Measurements from ENCODE around the gene MIP.

MIP gene

DNA sequence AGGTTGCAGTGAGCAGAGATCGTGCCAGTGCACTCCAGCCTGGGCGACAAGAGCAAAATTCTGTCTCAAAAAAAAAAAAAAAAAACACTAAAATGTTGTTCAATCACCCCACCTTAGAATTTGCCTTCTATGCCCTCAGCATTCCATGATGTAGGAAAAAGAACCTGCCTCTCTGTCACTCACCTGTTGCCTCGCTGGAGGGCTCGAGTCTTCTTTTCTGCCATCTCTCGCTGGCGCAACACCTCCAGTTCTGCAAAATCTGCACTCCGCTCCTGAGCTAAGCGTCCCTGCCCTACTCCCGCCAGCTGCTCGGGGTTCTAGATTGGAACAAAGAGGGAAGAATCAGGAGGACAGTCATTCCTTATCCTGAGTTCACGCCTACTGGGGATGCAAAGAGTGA, 23.2 kb downstream of the MIP start:
- H3K79me2 ChIP-seq (ENCODE audit: insufficient read depth, low read length): peaks cover 11% of the 10 kb centered on the region; the same call in 1 of the 2 replicates
- H3K27me3 ChIP-seq (ENCODE audit: insufficient read depth, low read length, poor library complexity, severe bottlenecking): no peaks in the 10 kb centered on the region
- TF ChIP-seq, protein P1, sequence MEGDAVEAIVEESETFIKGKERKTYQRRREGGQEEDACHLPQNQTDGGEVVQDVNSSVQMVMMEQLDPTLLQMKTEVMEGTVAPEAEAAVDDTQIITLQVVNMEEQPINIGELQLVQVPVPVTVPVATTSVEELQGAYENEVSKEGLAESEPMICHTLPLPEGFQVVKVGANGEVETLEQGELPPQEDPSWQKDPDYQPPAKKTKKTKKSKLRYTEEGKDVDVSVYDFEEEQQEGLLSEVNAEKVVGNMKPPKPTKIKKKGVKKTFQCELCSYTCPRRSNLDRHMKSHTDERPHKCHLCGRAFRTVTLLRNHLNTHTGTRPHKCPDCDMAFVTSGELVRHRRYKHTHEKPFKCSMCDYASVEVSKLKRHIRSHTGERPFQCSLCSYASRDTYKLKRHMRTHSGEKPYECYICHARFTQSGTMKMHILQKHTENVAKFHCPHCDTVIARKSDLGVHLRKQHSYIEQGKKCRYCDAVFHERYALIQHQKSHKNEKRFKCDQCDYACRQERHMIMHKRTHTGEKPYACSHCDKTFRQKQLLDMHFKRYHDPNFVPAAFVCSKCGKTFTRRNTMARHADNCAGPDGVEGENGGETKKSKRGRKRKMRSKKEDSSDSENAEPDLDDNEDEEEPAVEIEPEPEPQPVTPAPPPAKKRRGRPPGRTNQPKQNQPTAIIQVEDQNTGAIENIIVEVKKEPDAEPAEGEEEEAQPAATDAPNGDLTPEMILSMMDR (conservative IDR thresholded peaks at IDR 0.05; ENCODE audit: low read length): no peak
- TF ChIP-seq EZH2phosphoT487 (IDR thresholded peaks at IDR 0.05; ENCODE audit: borderline replicate concordance): no peak
- H3K4me2 ChIP-seq (ENCODE audit: low read depth, low read length, poor library complexity, severe bottlenecking): no peak overlapping the region
- peaks cover 52% of the 10 kb centered on the region; the same call in 1 of the 2 replicates for H3K36me3 ChIP-seq (ENCODE audit: insufficient read depth, low read length)
- H3K9me3 ChIP-seq (ENCODE audit: insufficient read depth, low read depth, low read length): no peaks in the 10 kb centered on the region
- H3K4me1 ChIP-seq (ENCODE audit: insufficient read depth, low read length, poor library complexity, severe bottlenecking): no peaks in the 10 kb centered on the region
- H3K9me2 ChIP-seq (replicated peaks; ENCODE audit: low read depth, low read length): no peaks in the 10 kb centered on the region
- H3K9ac ChIP-seq (ENCODE audit: low read depth, low read length, poor library complexity, severe bottlenecking): no peak overlapping the region
- no peaks in the 10 kb centered on the region for H4K20me1 ChIP-seq (ENCODE audit: insufficient read depth, low read length, poor library complexity, severe bottlenecking)
- no peak overlapping the region for H2AFZ ChIP-seq (ENCODE audit: low read length)
- H3K4me3 ChIP-seq (ENCODE audit: low read length, poor library complexity, severe bottlenecking): no peak overlapping the region
- H3F3A ChIP-seq (ENCODE audit: low read depth): no peaks in the 10 kb centered on the region

DNA sequence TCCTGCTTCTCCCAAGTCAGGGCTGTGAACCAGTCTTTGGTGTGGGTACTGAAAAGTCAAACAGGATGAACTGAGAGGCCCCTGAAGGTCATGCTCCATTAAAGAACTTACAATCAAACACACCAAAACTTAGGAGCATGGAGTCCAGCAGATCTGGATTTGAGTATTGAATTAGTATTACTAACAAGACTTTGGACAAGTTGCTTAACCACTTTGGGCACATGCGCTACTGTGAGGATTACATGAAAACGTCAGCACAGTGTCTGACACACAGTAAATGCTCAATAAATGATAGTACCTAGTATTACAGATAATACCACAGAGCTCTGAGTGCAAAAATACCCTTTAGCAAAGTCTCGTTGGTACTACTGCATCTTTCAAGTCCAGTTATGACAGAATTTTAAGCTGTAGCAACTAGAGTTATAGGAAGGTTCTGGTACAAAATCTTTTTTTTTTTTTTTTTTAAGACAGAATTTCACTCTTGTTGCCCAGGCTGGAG, 28.5 kb downstream of the MIP start:
- Histone ChIP-seq H3K79me2 (ENCODE audit: insufficient read depth, low read length) (no peaks in the 10 kb centered on the region), H3K9me2 (replicated peaks; ENCODE audit: low read depth, low read length) (no peaks in the 10 kb centered on the region), H3K4me3 (ENCODE audit: low read length, poor library complexity, severe bottlenecking) (no peak overlapping the region), H3K36me3 (ENCODE audit: insufficient read depth, low read length) (peaks cover 68% of the 10 kb centered on the region; the same call in 1 of the 2 replicates), H3K9ac (ENCODE audit: low read depth, low read length, poor library complexity, severe bottlenecking) (no peak overlapping the region), H3K4me2 (ENCODE audit: low read depth, low read length, poor library complexity, severe bottlenecking) (no peak overlapping the region), H3K27me3 (ENCODE audit: insufficient read depth, low read length, poor library complexity, severe bottlenecking) (no peaks in the 10 kb centered on the region), H3K4me1 (ENCODE audit: insufficient read depth, low read length, poor library complexity, severe bottlenecking) (peaks cover 3% of the 10 kb centered on the region), H3F3A (ENCODE audit: low read depth) (no peaks in the 10 kb centered on the region), H3K9me3 (ENCODE audit: insufficient read depth, low read depth, low read length) (no peaks in the 10 kb centered on the region), H2AFZ (ENCODE audit: low read length) (no peak overlapping the region), H4K20me1 (ENCODE audit: insufficient read depth, low read length, poor library complexity, severe bottlenecking) (no peaks in the 10 kb centered on the region)
- no peak for TF ChIP-seq EZH2phosphoT487 (IDR thresholded peaks at IDR 0.05; ENCODE audit: borderline replicate concordance)
- TF ChIP-seq, protein P1 (conservative IDR thresholded peaks at IDR 0.05; ENCODE audit: low read length): no peak

DNA sequence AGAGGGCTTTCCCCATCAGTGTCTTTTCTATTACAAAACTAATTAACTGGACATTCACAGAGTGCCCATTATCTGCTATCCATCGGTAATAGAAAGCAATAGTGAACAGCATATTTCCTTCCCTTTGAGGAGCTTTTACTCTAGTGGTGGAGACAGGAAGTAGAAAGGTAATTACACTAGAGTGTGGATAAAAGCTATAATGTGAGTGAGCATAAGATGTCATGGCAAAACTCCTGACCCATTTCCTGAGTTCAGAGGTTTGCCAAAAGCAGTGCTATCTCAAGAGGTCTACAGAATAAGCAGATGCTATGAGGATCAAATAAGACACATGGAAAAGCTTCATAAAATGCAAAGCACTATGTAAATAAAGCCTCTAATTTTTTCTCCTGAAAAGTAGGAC, 29.3 kb downstream of the MIP start:
- peaks cover 69% of the 10 kb centered on the region for H3K36me3 ChIP-seq (ENCODE audit: insufficient read depth, low read length)

More for the DNA sequence above, 29.3 kb downstream of the MIP start:
- Histone ChIP-seq H2AFZ (ENCODE audit: low read length) (no peak overlapping the region), H3F3A (ENCODE audit: low read depth) (no peaks in the 10 kb centered on the region), H3K4me2 (ENCODE audit: low read depth, low read length, poor library complexity, severe bottlenecking) (no peak overlapping the region), H3K9me2 (replicated peaks; ENCODE audit: low read depth, low read length) (no peaks in the 10 kb centered on the region), H3K4me1 (ENCODE audit: insufficient read depth, low read length, poor library complexity, severe bottlenecking) (peaks cover 3% of the 10 kb centered on the region), H3K9me3 (ENCODE audit: insufficient read depth, low read depth, low read length) (no peaks in the 10 kb centered on the region), H3K4me3 (ENCODE audit: low read length, poor library complexity, severe bottlenecking) (no peak overlapping the region), H3K9ac (ENCODE audit: low read depth, low read length, poor library complexity, severe bottlenecking) (no peak overlapping the region), H3K27me3 (ENCODE audit: insufficient read depth, low read length, poor library complexity, severe bottlenecking) (no peaks in the 10 kb centered on the region), H3K79me2 (ENCODE audit: insufficient read depth, low read length) (no peaks in the 10 kb centered on the region), H4K20me1 (ENCODE audit: insufficient read depth, low read length, poor library complexity, severe bottlenecking) (no peaks in the 10 kb centered on the region)
- TF ChIP-seq, protein P1 (conservative IDR thresholded peaks at IDR 0.05; ENCODE audit: low read length): no peak
- no peak for TF ChIP-seq EZH2phosphoT487 (IDR thresholded peaks at IDR 0.05; ENCODE audit: borderline replicate concordance)
